Embryonic facial prominence (tissue), 1 donor: ENCODE measurements around the gene PPIL4.
"Not testable (repeated sequence)": the region's sequence is repeated elsewhere in the genome, so short reads cannot be mapped to it uniquely, and the experiment has no call there.

ENCODE experiments used
- DNase-seq: peaks from one replicate; pipeline ENCODE4 v3.0.0-alpha.2; 2016; ENCODE audit errors: extremely low spot score

Gene PPIL4

GRCh38 chr6:149483849-149484655, 61.8 kb downstream of the PPIL4 start:
- DNase-seq = no peak

GRCh38 chr6:149483334-149483725, 62.5 kb downstream of the PPIL4 start:
- DNase-seq = no peak

GRCh38 chr6:149482545-149483333, 63.1 kb downstream of the PPIL4 start:
- no peak for DNase-seq

GRCh38 chr6:149480502-149481280, 65.2 kb downstream of the PPIL4 start:
- no peak for DNase-seq

GRCh38 chr6:149478631-149479314, 67.1 kb downstream of the PPIL4 start:
- no peak for DNase-seq

- DNase-seq = no peak
These were observed 68.3 kb downstream of the PPIL4 start for GRCh38 chr6:149477544-149477943.

GRCh38 chr6:149476789-149477455, 68.9 kb downstream of the PPIL4 start:
- no peak for DNase-seq

- DNase-seq = no peak
These were observed 71.5 kb downstream of the PPIL4 start for GRCh38 chr6:149474108-149474935.

- DNase-seq = no peak
These were observed 72.5 kb downstream of the PPIL4 start for GRCh38 chr6:149473080-149474052.

GRCh38 chr6:149472241-149472640, 73.6 kb downstream of the PPIL4 start:
- DNase-seq = no peak

- DNase-seq = no peak
These were observed 74.0 kb downstream of the PPIL4 start for GRCh38 chr6:149471801-149472200.

- no peak for DNase-seq
These were observed 74.9 kb downstream of the PPIL4 start for GRCh38 chr6:149470948-149471347.

GRCh38 chr6:149468179-149468578, 77.7 kb downstream of the PPIL4 start:
- no peak for DNase-seq

- DNase-seq = no peak
These were observed 78.6 kb downstream of the PPIL4 start for GRCh38 chr6:149467265-149467664.

- no peak for DNase-seq
These were observed 81.4 kb downstream of the PPIL4 start for GRCh38 chr6:149464411-149464810.

GRCh38 chr6:149463781-149464180, 82.1 kb downstream of the PPIL4 start:
- no peak for DNase-seq

GRCh38 chr6:149462712-149463111, 83.1 kb downstream of the PPIL4 start:
- not testable (repeated sequence) for DNase-seq

GRCh38 chr6:149461670-149462069, 84.2 kb downstream of the PPIL4 start:
- DNase-seq = no peak

- DNase-seq = not testable (repeated sequence)
These were observed 85.6 kb downstream of the PPIL4 start for GRCh38 chr6:149460249-149460648.
